Measurements from ENCODE around the gene PCK2.

- TF ChIP-seq CTCF (IDR thresholded peaks at IDR 0.05) (no peak), ZSCAN20 (CRISPR knock-in tag; IDR thresholded peaks at IDR 0.05) (no peak), JUN (IDR thresholded peaks at IDR 0.05) (no peak), MAZ (IDR thresholded peaks at IDR 0.05; ENCODE audit: borderline replicate concordance, low read depth, low read length) (no peak)
These were observed 24.7 kb upstream of the PCK2 start for GRCh38 chr14:24069411-24069735.

Data from A549 (cell line).